Measurements from ENCODE around the gene ASTN1.

DNA sequence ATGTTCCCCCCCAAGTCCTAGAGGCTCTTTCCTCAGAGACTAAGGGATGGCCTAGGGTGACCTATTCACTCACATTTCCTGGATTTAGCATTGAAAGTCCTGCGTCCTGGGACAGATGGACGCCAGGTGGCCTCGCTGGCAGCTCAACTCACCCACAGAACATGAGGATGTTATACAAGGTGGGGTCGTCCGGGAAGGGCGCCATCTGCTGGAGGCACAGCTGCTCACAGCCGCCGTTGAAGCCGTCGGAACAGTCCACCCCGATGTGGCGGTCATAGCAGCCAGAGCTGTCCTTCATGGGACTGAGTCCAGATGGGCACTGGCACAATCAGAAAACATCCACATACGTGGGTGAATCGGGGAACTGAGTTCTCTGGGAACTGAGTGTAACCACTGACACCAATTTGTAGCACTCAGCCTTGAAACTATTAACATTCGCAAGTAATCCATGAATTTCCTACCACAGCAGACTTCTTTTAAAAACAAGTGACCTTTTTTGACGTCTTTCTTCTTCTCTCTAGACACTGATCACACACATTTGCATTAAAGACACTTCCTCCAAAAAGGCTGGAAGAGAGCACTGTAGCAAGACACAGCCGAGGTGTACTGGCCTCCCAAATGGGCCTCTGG lies 215.4 kb downstream of the ASTN1 start:
- TF ChIP-seq, protein P1, sequence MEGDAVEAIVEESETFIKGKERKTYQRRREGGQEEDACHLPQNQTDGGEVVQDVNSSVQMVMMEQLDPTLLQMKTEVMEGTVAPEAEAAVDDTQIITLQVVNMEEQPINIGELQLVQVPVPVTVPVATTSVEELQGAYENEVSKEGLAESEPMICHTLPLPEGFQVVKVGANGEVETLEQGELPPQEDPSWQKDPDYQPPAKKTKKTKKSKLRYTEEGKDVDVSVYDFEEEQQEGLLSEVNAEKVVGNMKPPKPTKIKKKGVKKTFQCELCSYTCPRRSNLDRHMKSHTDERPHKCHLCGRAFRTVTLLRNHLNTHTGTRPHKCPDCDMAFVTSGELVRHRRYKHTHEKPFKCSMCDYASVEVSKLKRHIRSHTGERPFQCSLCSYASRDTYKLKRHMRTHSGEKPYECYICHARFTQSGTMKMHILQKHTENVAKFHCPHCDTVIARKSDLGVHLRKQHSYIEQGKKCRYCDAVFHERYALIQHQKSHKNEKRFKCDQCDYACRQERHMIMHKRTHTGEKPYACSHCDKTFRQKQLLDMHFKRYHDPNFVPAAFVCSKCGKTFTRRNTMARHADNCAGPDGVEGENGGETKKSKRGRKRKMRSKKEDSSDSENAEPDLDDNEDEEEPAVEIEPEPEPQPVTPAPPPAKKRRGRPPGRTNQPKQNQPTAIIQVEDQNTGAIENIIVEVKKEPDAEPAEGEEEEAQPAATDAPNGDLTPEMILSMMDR (conservative IDR thresholded peaks at IDR 0.05; ENCODE audit: low read depth, low read length), result peak; percentile 78
- no peak for TF ChIP-seq EZH2 (IDR thresholded peaks at IDR 0.05; ENCODE audit: low read length, unreplicated experiment)
